CD4-positive, alpha-beta T cell treated with Interleukin-17A for 4 hours (primary cell): Measurements from ENCODE around the gene TLN1.

Source experiments
- DNase-seq: peaks from one replicate; pipeline ENCODE4 v3.0.0-alpha.2; 2020; ENCODE audit warnings: mixed read lengths

TLN1 gene

GRCh38 chr9:35749515-35750255 is 17.7 kb upstream of the TLN1 start:
- peak; percentile 62 for DNase-seq

GRCh38 chr9:35748858-35749514 is 17.0 kb upstream of the TLN1 start, which contains the start of the genes GBA2 and RGP1:
TSS of gene GBA2 (minus strand) at chr9:35749228. CDS start at chr9:35748704, 524 bp downstream.
TSS of gene RGP1 (plus strand) at chr9:35749287. CDS start at chr9:35749756, 469 bp downstream.
- peak; percentile 74 for DNase-seq

- DNase-seq = peak; percentile 20
Measured at GRCh38 chr9:35748242-35748857, 16.4 kb upstream of the TLN1 start.

- no peak for DNase-seq
Measured at GRCh38 chr9:35746583-35746982, 14.6 kb upstream of the TLN1 start.

- no peak for DNase-seq
Measured at GRCh38 chr9:35745569-35745968, 13.6 kb upstream of the TLN1 start.

- no peak for DNase-seq
Measured at GRCh38 chr9:35743880-35744518, 12.0 kb upstream of the TLN1 start.

GRCh38 chr9:35743452-35743851 is 11.5 kb upstream of the TLN1 start:
- DNase-seq = no peak

- peak; percentile 14 for DNase-seq
Measured at GRCh38 chr9:35741740-35742139, 9.7 kb upstream of the TLN1 start.

GRCh38 chr9:35740243-35740642 is 8.2 kb upstream of the TLN1 start:
- no peak for DNase-seq

GRCh38 chr9:35738924-35739323 is 6.9 kb upstream of the TLN1 start:
- no peak for DNase-seq

GRCh38 chr9:35738186-35738585 is 6.2 kb upstream of the TLN1 start:
- no peak for DNase-seq

- no peak for DNase-seq
Measured at GRCh38 chr9:35737143-35737542, 5.1 kb upstream of the TLN1 start.

- DNase-seq = peak; percentile 72
Measured at GRCh38 chr9:35736201-35736633, 4.2 kb upstream of the TLN1 start.

- no peak for DNase-seq
Measured at GRCh38 chr9:35734096-35734495, 2.1 kb upstream of the TLN1 start.

GRCh38 chr9:35732800-35733541 is 976 bp upstream of the TLN1 start:
- peak; percentile 11 for DNase-seq

- peak; percentile 44 for DNase-seq
Measured at GRCh38 chr9:35731415-35732184, 395 bp downstream of the TLN1 start.

- DNase-seq = no peak
Measured at GRCh38 chr9:35730486-35730854, 1.5 kb downstream of the TLN1 start.

- DNase-seq = peak; percentile 37
Measured at GRCh38 chr9:35729700-35730485, 2.1 kb downstream of the TLN1 start.

- DNase-seq = no peak
Measured at GRCh38 chr9:35729101-35729500, 2.9 kb downstream of the TLN1 start.

GRCh38 chr9:35728041-35728971 is 3.7 kb downstream of the TLN1 start:
- DNase-seq = peak; percentile 54
